HepG2 (cell line): ENCODE measurements around the gene SLC9A5. TPM values are rescaled to one million over a fixed set of nuclear protein-coding genes. Genes with fewer than 3 reads are reported as not detected.
A peak's percentile ranks its signal among the peaks of the same experiment; 100 is the strongest.

Source experiments
- ATAC-seq: fragments of 200-7000 bp; cut with Tn5 transposase; 3 replicates; pipeline ENCODE4 v1.9.1; 2020; ENCODE audit warnings: mild to moderate bottlenecking, moderate library complexity
- BruUV-seq: library from RNA; stranded (reverse); fragments of 400-500 nt; replicated peaks from 2 replicates; lab custom pipeline; 2021; lab: Mats Ljungman, UMichigan
- CTCF ChIA-PET: fragments of 300-600 bp; formaldehyde crosslinking; extraction: SDS; loops from one replicate; lab custom pipeline; 2021; ENCODE audit warnings: low total read pairs, inconsistent platforms, low intra/inter-chr PET ratio; lab: Yijun Ruan, JAX
- POLR2A ChIA-PET: fragments of 350-600 bp; sonication (Branson Sonifier 250); formaldehyde crosslinking; loops from one replicate; lab custom pipeline; 2020; ENCODE audit warnings: antibody characterized with exemption, inconsistent platforms; lab: Yijun Ruan, JAX
- DNase-seq: peaks from one replicate; pipeline ENCODE4 v3.0.0-alpha.2; 2015; ENCODE audit warnings: low spot score
- FAIRE-seq: peaks from 3 replicates; lab custom pipeline; 2011; peaks lifted over from hg19 to GRCh38; lab: Jason Lieb, UNC
- H2AFZ ChIP-seq: one replicate; pipeline ENCODE4 v1.6.1; 2011; ENCODE audit warnings: low read length, inconsistent platforms
- H3K27ac ChIP-seq: fragments of 300-600 bp; 3 replicates; pipeline ENCODE4 v1.8.0; 2011; ENCODE audit warnings: mixed run types, mild to moderate bottlenecking, mixed read lengths, low read length, inconsistent platforms; ENCODE audit not compliant: insufficient read depth; ENCODE audit errors: extremely low read length
- H3K27me3 ChIP-seq, 2 experiments: fragments of 200-600 bp in 1 of 2; 2 replicates in 1 of 2; 3 replicates in 1 of 2; pipeline versions ENCODE4 v1.6.0 to v1.8.0; 2011; ENCODE audit warnings: low read length in 2 of 2, mild to moderate bottlenecking in 2 of 2, moderate library complexity in 2 of 2, inconsistent platforms in 1 of 2; ENCODE audit not compliant: insufficient read depth in 2 of 2, control insufficient read depth in 1 of 2
- H3K36me3 ChIP-seq, 2 experiments: fragments of 200-600 bp in 1 of 2; replicated peaks in 1 of 2; 2 replicates in 1 of 2; 3 replicates in 1 of 2; pipeline versions ENCODE4 v1.5.1 to v1.8.0; 2011; ENCODE audit warnings: low read length in 2 of 2, inconsistent platforms in 1 of 2; ENCODE audit not compliant: insufficient read depth in 2 of 2, control insufficient read depth in 1 of 2
- H3K4me1 ChIP-seq: 2 replicates; pipeline ENCODE4 v1.5.1; 2012; ENCODE audit warnings: low read length, inconsistent platforms; ENCODE audit not compliant: insufficient read depth
- H3K4me2 ChIP-seq: 2 replicates; pipeline ENCODE4 v1.6.0; 2011; ENCODE audit warnings: low read depth, low read length, inconsistent platforms
- H3K4me3 ChIP-seq, 3 experiments: fragments of 200-600 bp in 1 of 3; sonication (generic), shearing (Covaris generic) in 1 of 3; replicated peaks in 1 of 3; 2 replicates each; pipeline ENCODE4 v1.5.1; 2011 to 2016; ENCODE audit warnings: low read length in 3 of 3, inconsistent platforms in 2 of 3, low read depth in 2 of 3, mild to moderate bottlenecking in 2 of 3, control low read depth in 1 of 3, mixed read lengths in 1 of 3; ENCODE audit not compliant: insufficient read depth in 1 of 3
- H3K79me2 ChIP-seq: one replicate; pipeline ENCODE4 v1.6.1; 2011; ENCODE audit warnings: low read length, inconsistent platforms; ENCODE audit not compliant: insufficient read depth
- H3K9ac ChIP-seq: 2 replicates; pipeline ENCODE4 v1.6.0; 2011; ENCODE audit warnings: mild to moderate bottlenecking, low read depth, low read length, inconsistent platforms; ENCODE audit not compliant: insufficient read depth
- H3K9me3 ChIP-seq: 2 replicates; pipeline ENCODE4 v1.5.1; 2012; ENCODE audit warnings: mild to moderate bottlenecking, low read length
- H4K20me1 ChIP-seq: 2 replicates; pipeline ENCODE4 v1.6.0; 2011; ENCODE audit warnings: inconsistent platforms, mild to moderate bottlenecking, low read length, moderate library complexity; ENCODE audit not compliant: insufficient read depth
- GTF2F1 ChIP-seq: fragments of 150-350 bp; IDR thresholded peaks from 2 replicates; pipeline ENCODE4 v1.6.1; 2014; ENCODE audit warnings: low read length
- IRF2 ChIP-seq: IDR thresholded peaks from 2 replicates; pipeline ENCODE4 v1.6.1; 2018; ENCODE audit warnings: missing genetic modification reagents, missing compliant biosample characterization
- KDM2A ChIP-seq: sonication (generic); formaldehyde crosslinking; IDR thresholded peaks from 2 replicates; pipeline ENCODE4 v1.4.0; 2020; ENCODE audit warnings: low read depth, missing genetic modification reagents, borderline replicate concordance
- MZF1 ChIP-seq: sonication (generic); formaldehyde crosslinking; IDR thresholded peaks from 2 replicates; pipeline ENCODE4 v1.8.1; 2023; ENCODE audit warnings: mild to moderate bottlenecking, missing genetic modification reagents, borderline replicate concordance
- PCBP2 ChIP-seq: fragments of 200-400 bp; formaldehyde crosslinking; optimal IDR thresholded peaks from 2 replicates; pipeline ENCODE3; 2018; ENCODE audit warnings: low read length, low read depth; ENCODE audit not compliant: poor library complexity, severe bottlenecking
- RFXANK ChIP-seq: IDR thresholded peaks from 2 replicates; pipeline ENCODE4 v1.6.1; 2016
- ZMYM3 ChIP-seq: sonication (generic); formaldehyde crosslinking; IDR thresholded peaks from 2 replicates; pipeline ENCODE4 v1.5.1; 2020; ENCODE audit warnings: mild to moderate bottlenecking, missing genetic modification reagents
- ZNF672 ChIP-seq: sonication (generic); formaldehyde crosslinking; IDR thresholded peaks from 2 replicates; pipeline ENCODE4 v1.8.1; 2022; ENCODE audit warnings: missing genetic modification reagents
- WGBS: methylation state at CpG from one replicate; pipeline ENCODE4 v1.1.6; 2017; ENCODE audit warnings: low lambda C conversion rate; 5-methylcytosine and 5-hydroxymethylcytosine counted together
- in situ Hi-C: cut with HindIII; loops from 2 replicates; pipeline ENCODE4 v1.10.0; 2017; ENCODE audit warnings: low pct_unique_long_range_greater_than_20kb; ENCODE audit not compliant: extremely low pct_ligation_motif_present
- intact Hi-C: fragments of 100-400 bp; cut with micrococcal nuclease; formaldehyde crosslinking; loops from one replicate; pipeline ENCODE4 v1.10.0; 2022; ENCODE audit not compliant: unreplicated experiment
- polyA plus RNA-seq, 8 experiments: library from polyadenylated mRNA; depleted of rRNA in 3 of 8; stranded (reverse) in 7 of 8; unstranded in 1 of 8; fragments of >200 nt; fragmentation: Illumina TruSeq in 4 of 8; extraction: Trizol in 4 of 8; gene quantifications; 2 replicates each; pipeline versions ENCODE4 v1.2.1 to v1.2.3, GENCODE V29; 2011 to 2016; ENCODE audit warnings: low read depth in 4 of 8, missing spikeins in 1 of 8, mixed read lengths in 1 of 8; ENCODE audit not compliant: insufficient read depth in 1 of 8
- total RNA-seq, 5 experiments: library from RNA; depleted of rRNA; stranded (reverse); fragments of >200 nt; fragmentation: Illumina TruSeq; extraction: Trizol; gene quantifications; 2 replicates each; pipeline ENCODE4 v1.2.3, GENCODE V29; 2016; ENCODE audit warnings: low read depth in 1 of 5
- TF ChIP-seq, protein P1 (sequence below), 2 experiments: fragments of 450-650 bp in 1 of 2; sonication (generic) in 1 of 2; formaldehyde crosslinking; IDR thresholded peaks; 2 replicates each; pipeline versions ENCODE4 v1.5.0 to v1.8.0; 2020 to 2022; ENCODE audit warnings: mild to moderate bottlenecking in 1 of 2, missing genetic modification reagents in 1 of 2

SLC9A5 gene
- total and polyA plus RNA-seq, 2 of the 13 experiments (the other 11 are each of a cell fraction or from before 2014, with no cell fraction given): 0.58 to 1.4 TPM

- TF ChIP-seq, protein P1, sequence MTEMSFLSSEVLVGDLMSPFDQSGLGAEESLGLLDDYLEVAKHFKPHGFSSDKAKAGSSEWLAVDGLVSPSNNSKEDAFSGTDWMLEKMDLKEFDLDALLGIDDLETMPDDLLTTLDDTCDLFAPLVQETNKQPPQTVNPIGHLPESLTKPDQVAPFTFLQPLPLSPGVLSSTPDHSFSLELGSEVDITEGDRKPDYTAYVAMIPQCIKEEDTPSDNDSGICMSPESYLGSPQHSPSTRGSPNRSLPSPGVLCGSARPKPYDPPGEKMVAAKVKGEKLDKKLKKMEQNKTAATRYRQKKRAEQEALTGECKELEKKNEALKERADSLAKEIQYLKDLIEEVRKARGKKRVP (CRISPR knock-in tag; IDR thresholded peaks at IDR 0.05): no peak
Observed at GRCh38 chr16:67264866-67265265, 16.1 kb downstream of the SLC9A5 start (continued).

- peaks cover 8 to 40% of the 10 kb centered on the region in 2 experiments; a peak in 4 of 5 replicates for H3K27me3 ChIP-seq
- in situ Hi-C loops (no loop called here), intact Hi-C loops (no loop called here)
- WGBS: 43% methylated on average over 8 of the region's 8 CpGs
- ChIA-PET POLR2A (interaction anchor here (1.8 kb wide), 1 partner anchor 19 kb away, joined by 5 read pairs; the partner anchor contains the start of gene FHOD1), CTCF (interaction anchor here (1.5 kb wide), 1 partner anchor 11 kb away, joined by 3 read pairs; no protein-coding TSS in a partner anchor)
- H3K36me3 ChIP-seq: no peaks in the 10 kb centered on the region
- H3K4me1 ChIP-seq: no peaks in the 10 kb centered on the region
- no peak overlapping the region for H3K4me2 ChIP-seq
- H3K4me3 ChIP-seq: no peak overlapping the region
- H2AFZ ChIP-seq: no peak overlapping the region
- no peaks in the 10 kb centered on the region for H3K79me2 ChIP-seq
- H3K27ac ChIP-seq: no peak overlapping the region
- no peak for TF ChIP-seq GTF2F1
- no peak for TF ChIP-seq MZF1 (CRISPR knock-in tag)
- 0 out of 2 replicates have a peak, but pooled peaks have one; percentile 19 for TF ChIP-seq KDM2A (CRISPR knock-in tag)
- TF ChIP-seq IRF2 (CRISPR knock-in tag): no peak
- TF ChIP-seq ZNF672 (CRISPR knock-in tag): no peak
- TF ChIP-seq ZMYM3: no peak
- TF ChIP-seq RFXANK (CRISPR knock-in tag): no peak
- TF ChIP-seq PCBP2: no peak
- ATAC-seq (no peak), DNase-seq (no peak), FAIRE-seq (no peak)
- no peaks in the 10 kb centered on the region for H4K20me1 ChIP-seq
- BruUV-seq: no TSS peak
- no peak overlapping the region for H3K9ac ChIP-seq
- H3K9me3 ChIP-seq: no peaks in the 10 kb centered on the region
Observed at GRCh38 chr16:67265834-67266233, 17.1 kb downstream of the SLC9A5 start.
